Activated T-cell treated with anti-CD3 and anti-CD28 coated beads for 48 hours (primary cell): ENCODE data around the gene NTRK2.

Experiments
- DNase-seq: peaks from one replicate; pipeline ENCODE4 v3.0.0-alpha.2; 2020; ENCODE audit warnings: low read depth

The NTRK2 gene

GRCh38 chr9:85024374-85024773 is 354.8 kb downstream of the NTRK2 start:
- no peak for DNase-seq

GRCh38 chr9:85025638-85026037 is 356.1 kb downstream of the NTRK2 start:
- no peak for DNase-seq

DNA sequence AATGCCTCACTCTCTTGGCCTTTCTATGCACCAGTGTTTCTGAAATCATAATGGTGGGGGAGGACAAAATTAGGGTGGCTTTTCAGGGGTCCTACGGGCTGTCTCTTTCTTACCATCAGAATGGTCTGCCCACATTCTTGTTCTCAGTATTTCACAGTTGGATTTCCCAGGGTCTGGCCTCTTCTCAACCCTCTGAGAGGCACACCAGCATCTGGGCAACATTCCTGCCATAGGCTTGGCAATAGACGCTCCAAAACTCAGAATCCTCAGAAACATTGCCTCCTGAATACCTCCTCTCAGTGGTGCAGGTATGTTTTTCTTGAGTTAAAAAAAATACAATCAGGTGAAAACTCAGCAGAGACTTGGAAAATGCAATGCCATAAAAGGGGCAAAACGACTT is 358.3 kb downstream of the NTRK2 start:
- no peak for DNase-seq

- DNase-seq, result no peak
Measured at GRCh38 chr9:85030316-85030715, 360.8 kb downstream of the NTRK2 start.

GRCh38 chr9:85036496-85036895 is 367.0 kb downstream of the NTRK2 start:
- no peak for DNase-seq

GRCh38 chr9:85038061-85038460 is 368.5 kb downstream of the NTRK2 start:
- no peak for DNase-seq

GRCh38 chr9:85038824-85039608 is 369.5 kb downstream of the NTRK2 start:
- DNase-seq, result no peak

DNA sequence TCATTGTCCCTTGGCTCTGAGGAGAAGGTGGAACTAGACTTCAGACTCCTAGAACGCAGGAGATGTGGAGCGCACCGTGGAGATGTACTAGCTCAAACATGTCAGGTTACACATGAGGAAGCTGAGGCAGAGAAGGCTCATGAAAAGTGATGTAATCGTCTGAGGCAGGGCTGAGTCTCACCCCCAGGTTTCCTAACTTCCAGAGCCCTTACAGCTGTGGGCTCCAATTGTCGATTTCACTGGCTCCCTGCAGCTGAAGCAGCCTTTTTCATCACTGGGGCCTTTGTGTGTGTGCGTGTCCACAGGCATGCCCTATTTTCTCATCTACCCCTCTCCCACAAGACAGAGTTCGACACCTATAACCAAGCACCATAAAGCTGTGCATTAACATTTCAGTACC is 370.6 kb downstream of the NTRK2 start:
- DNase-seq, result no peak

- no peak for DNase-seq
Measured at GRCh38 chr9:85040821-85041465, 371.4 kb downstream of the NTRK2 start.

GRCh38 chr9:85041466-85042137 is 372.1 kb downstream of the NTRK2 start:
- DNase-seq, result no peak

- no peak for DNase-seq
Measured at GRCh38 chr9:85042981-85043647, 373.6 kb downstream of the NTRK2 start.

DNA sequence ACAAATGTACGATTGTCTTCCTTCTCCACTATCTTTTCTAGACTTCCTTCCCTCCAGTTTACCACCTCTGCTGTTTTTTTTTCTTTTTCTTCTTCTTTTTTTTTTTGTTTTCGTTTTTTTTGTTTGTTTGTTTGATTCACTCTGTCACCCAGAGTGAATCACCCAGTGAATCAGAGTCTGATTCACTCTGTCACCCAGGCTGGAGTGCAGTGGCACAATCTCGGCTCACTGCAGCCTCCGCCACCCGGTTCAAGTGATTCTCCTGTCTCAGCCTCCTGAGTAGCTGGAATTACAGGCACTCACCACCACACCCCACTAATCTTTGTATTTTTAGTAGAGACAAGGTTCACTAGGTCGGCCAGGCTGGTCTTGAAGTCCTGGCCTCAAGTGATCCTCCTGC is 375.7 kb downstream of the NTRK2 start:
- DNase-seq, result no peak

DNA sequence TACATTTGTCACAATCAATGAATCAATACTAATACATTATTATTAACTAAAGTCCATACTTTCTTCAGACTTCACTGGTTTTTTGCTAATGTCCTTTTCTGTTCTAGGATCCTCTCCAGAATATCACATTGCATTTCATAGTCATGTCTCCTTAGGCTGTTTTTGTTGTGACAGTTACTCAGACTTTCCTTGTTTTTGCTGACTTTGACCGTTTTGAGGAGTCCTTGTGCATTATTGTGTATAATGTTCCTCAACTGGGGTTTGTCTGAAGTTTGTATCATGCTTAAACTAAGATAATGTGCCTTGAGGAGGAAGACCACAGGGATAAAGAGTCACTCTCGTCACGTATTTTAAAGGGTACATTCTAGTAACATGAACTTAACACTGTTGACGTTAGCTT is 376.9 kb downstream of the NTRK2 start:
- no peak for DNase-seq

DNA sequence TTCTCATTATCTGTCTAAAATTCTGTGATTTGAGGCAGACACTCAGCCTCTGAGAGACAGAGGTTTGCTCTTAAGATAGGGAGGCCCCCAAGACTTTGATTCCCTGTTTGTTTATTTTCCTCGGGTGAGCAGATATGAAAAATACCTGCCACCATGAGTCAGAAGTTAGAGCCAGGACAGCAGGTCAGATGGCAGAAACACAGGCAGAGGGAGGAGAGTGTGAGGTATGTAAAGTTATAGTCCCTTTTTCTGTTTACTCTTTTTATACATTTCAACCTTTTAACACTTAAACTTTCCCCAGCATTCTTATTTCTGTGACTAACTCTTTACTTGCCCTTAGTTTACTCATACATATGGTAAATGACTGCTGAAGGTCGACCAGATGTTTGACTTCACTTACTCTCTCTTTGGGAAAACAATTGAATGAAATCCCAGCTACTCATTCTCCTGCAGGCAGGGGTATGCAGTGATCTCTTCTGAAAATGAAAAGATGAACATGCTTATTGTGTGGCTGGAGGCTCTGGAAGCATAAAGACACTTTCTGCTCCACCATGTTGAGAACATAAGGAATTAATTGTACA is 383.8 kb downstream of the NTRK2 start:
- no peak for DNase-seq

GRCh38 chr9:85054017-85054416 is 384.5 kb downstream of the NTRK2 start:
- DNase-seq, result no peak

DNA sequence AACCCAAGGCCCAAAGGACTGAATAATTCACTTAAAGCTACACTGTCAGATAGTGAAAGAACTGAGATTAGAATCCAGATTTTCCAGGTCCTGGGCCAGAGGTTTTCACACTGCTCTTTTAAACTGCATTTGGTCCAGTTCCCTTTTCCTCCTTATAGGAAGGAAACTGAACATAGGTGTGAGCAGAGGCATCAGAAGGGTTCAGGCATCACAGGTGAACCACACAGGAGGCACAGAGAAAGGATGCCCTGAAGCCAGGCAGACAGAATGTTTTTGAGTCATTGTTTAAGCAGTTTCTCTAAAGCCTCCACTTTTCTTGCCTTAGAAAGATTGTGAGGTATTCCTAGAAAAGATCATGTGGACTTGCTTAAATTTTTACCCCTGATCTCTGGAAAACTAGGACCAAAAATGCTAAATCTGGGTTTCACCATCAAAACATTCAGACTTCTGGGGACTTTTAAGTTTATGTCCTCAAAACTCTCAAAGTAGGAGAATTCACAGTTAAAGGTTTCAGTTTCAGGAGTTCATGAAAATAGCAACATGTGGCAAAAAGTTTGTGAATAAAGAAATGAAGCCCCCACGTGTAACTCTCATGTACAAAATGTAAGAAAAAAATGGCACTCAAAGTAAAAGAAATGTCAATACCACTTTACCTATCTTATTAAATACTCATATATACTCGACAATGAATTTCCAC is 386.1 kb downstream of the NTRK2 start:
- no peak for DNase-seq

GRCh38 chr9:85056203-85056572 is 386.7 kb downstream of the NTRK2 start:
- DNase-seq, result no peak

- no peak for DNase-seq
Measured at GRCh38 chr9:85061969-85062368, 392.4 kb downstream of the NTRK2 start.

- no peak for DNase-seq
Measured at GRCh38 chr9:85062385-85063022, 393.0 kb downstream of the NTRK2 start.

DNA sequence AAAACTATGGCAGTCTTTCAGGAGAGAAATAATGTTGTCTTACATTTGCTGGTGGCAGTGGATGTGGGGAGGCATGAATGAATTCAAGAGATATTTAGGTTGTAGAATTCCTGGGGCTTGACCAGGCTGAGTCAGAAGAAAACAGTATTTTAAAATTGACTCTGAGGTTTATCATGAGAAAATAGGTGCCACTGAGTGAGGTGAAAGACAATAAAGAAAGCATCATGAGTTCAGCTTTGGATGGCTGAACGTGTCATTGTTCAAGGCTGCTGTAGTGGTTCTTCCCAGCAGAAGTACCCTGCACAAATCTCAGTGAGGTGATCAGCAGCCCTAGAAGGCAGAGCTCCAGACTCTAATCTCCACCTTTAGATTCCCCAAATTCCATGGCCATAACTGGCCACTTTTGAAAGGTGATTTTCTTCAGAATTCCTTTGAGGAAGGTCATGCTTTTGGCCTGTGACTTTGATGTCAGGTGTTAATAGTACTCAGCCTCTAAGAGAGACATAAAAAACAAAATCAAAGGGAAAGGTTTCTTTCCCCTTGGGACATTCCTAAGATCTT is 395.4 kb downstream of the NTRK2 start:
- no peak for DNase-seq

GRCh38 chr9:85067792-85068191 is 398.3 kb downstream of the NTRK2 start:
- no peak for DNase-seq
